Activated CD4-positive, alpha-beta T cell treated with anti-CD3 and anti-CD28 coated beads for 1 hour (primary cell): Measurements from ENCODE around the gene RNF19B.
"Not testable (repeated sequence)": the region's sequence is repeated elsewhere in the genome, so short reads cannot be mapped to it uniquely, and the experiment has no call there.

Source experiments
- DNase-seq: peaks from one replicate; pipeline ENCODE4 v3.0.0-alpha.2; 2020

The RNF19B gene

GRCh38 chr1:32928285-32928684, 36.3 kb downstream of the RNF19B start:
- DNase-seq: no peak

GRCh38 chr1:32927441-32927840, 37.2 kb downstream of the RNF19B start:
- DNase-seq: no peak

- no peak for DNase-seq
Measured at GRCh38 chr1:32926562-32926961, 38.0 kb downstream of the RNF19B start.

GRCh38 chr1:32925403-32926162, 39.0 kb downstream of the RNF19B start:
- DNase-seq: no peak

- no peak for DNase-seq
Measured at GRCh38 chr1:32924881-32925344, 39.7 kb downstream of the RNF19B start.

- no peak for DNase-seq
Measured at GRCh38 chr1:32920833-32921232, 43.8 kb downstream of the RNF19B start.

- DNase-seq: no peak
Measured at GRCh38 chr1:32919811-32920733, 44.5 kb downstream of the RNF19B start.

- DNase-seq: no peak
Measured at GRCh38 chr1:32918179-32918578, 46.4 kb downstream of the RNF19B start.

- DNase-seq: no peak
Measured at GRCh38 chr1:32917521-32917920, 47.1 kb downstream of the RNF19B start.

GRCh38 chr1:32915766-32916706, 48.6 kb downstream of the RNF19B start:
- DNase-seq: no peak

GRCh38 chr1:32910319-32910718, 54.3 kb downstream of the RNF19B start:
- DNase-seq: no peak

- no peak for DNase-seq
Measured at GRCh38 chr1:32907435-32907834, 57.2 kb downstream of the RNF19B start.

- DNase-seq: no peak
Measured at GRCh38 chr1:32906654-32907053, 58.0 kb downstream of the RNF19B start.

GRCh38 chr1:32905588-32905987, 59.0 kb downstream of the RNF19B start:
- DNase-seq: not testable (repeated sequence)

- no peak for DNase-seq
Measured at GRCh38 chr1:32904797-32905196, 59.8 kb downstream of the RNF19B start.

GRCh38 chr1:32903991-32904785, 60.4 kb downstream of the RNF19B start:
- no peak for DNase-seq

GRCh38 chr1:32902535-32902920, 62.1 kb downstream of the RNF19B start:
- no peak for DNase-seq

- DNase-seq: no peak
Measured at GRCh38 chr1:32901823-32902534, 62.6 kb downstream of the RNF19B start.

- no peak for DNase-seq
Measured at GRCh38 chr1:32900956-32901822, 63.4 kb downstream of the RNF19B start, which contains the start of gene TMEM54. Gene TMEM54 (minus strand): TSS chr1:32901389. CDS start chr1:32901238, 151 bp downstream.

GRCh38 chr1:32900371-32900955, 64.1 kb downstream of the RNF19B start:
- no peak for DNase-seq
